ENCODE data around the gene SH3RF1.
A peak's percentile ranks its signal among the peaks of the same experiment; 100 is the strongest.

SH3RF1 gene

GRCh38 chr4:169270810-169271691 lies at the start of gene SH3RF1:
TSS of gene SH3RF1 (minus strand) at chr4:169270956. CDS start at chr4:169269212, 1,744 bp downstream.
- no peaks in the 10 kb centered on the region; the same call in 1 of the 2 replicates for H3K36me3 ChIP-seq (ENCODE audit: control insufficient read depth, insufficient read depth, low read length)
- TF ChIP-seq CTCF (IDR thresholded peaks at IDR 0.05; ENCODE audit: insufficient read depth, low read length, poor library complexity, severe bottlenecking) = peak; percentile 26
- no peaks in the 10 kb centered on the region for H3K27me3 ChIP-seq (replicated peaks; ENCODE audit: control insufficient read depth, insufficient read depth, low read length)
- peak within 1 kb of the TSS; percentile 91 for H3K4me3 ChIP-seq (replicated peaks; ENCODE audit: low read depth, low read length)
- DNase-seq (ENCODE audit: extremely low read depth, insufficient read length) = peak; percentile 80

DNA sequence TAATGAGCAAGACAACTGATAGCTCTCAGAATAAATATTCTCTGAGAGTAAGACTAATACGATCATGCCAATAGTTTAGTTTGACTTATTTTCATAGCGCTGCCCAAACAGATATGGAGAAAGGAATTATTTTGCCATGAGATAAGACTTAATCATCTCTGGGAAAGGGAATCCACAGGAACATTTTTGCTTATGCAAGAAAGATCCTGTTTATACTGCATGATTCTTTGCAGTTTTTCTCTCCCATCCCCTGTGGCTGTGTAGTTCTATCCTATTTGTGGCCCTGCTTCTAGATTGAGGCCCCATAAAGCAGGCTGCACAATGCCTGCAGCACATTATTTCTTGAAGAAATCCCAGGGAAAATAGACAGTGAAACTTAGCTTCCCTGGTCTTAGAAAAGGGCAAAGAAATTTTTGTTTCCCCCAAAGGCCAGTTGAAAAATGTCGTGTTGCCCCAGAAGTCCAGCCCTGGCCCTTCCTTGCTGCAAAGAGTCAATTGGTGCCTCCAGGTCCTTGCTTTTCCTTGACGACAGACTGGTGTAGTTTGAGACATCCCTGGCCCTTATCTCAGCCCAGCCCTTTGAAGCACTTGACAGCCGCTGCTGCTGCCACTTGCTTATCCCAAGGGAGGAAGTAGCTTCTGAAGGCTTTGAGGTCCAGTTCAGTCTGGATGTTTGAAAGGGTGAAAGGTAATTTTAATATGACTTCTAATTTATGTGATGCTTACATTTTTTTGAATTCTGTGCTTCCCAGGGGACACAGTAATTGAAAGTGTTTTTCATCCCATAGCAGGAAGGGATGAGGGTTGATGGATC lies 45.0 kb upstream of the SH3RF1 start:
- Histone ChIP-seq H3K27me3 (replicated peaks; ENCODE audit: control insufficient read depth, insufficient read depth, low read length) (no peaks in the 10 kb centered on the region), H3K36me3 (ENCODE audit: control insufficient read depth, insufficient read depth, low read length) (no peaks in the 10 kb centered on the region), H3K4me3 (replicated peaks; ENCODE audit: low read depth, low read length) (no peak overlapping the region)
- DNase-seq (ENCODE audit: extremely low read depth, insufficient read length) = no peak
- TF ChIP-seq CTCF (IDR thresholded peaks at IDR 0.05; ENCODE audit: insufficient read depth, low read length, poor library complexity, severe bottlenecking) = no peak

- H3K27me3 ChIP-seq (replicated peaks; ENCODE audit: control insufficient read depth, insufficient read depth, low read length) = no peaks in the 10 kb centered on the region
- no peak for TF ChIP-seq CTCF (IDR thresholded peaks at IDR 0.05; ENCODE audit: insufficient read depth, low read length, poor library complexity, severe bottlenecking)
- no peak overlapping the region for H3K4me3 ChIP-seq (replicated peaks; ENCODE audit: low read depth, low read length)
- H3K36me3 ChIP-seq (ENCODE audit: control insufficient read depth, insufficient read depth, low read length) = no peaks in the 10 kb centered on the region
- no peak for DNase-seq (ENCODE audit: extremely low read depth, insufficient read length)
Measured at GRCh38 chr4:169314906-169315305, 44.1 kb upstream of the SH3RF1 start.

GRCh38 chr4:169313732-169314131 lies 43.0 kb upstream of the SH3RF1 start:
- Histone ChIP-seq H3K36me3 (ENCODE audit: control insufficient read depth, insufficient read depth, low read length) (no peaks in the 10 kb centered on the region), H3K4me3 (replicated peaks; ENCODE audit: low read depth, low read length) (no peak overlapping the region), H3K27me3 (replicated peaks; ENCODE audit: control insufficient read depth, insufficient read depth, low read length) (no peaks in the 10 kb centered on the region)
- DNase-seq (ENCODE audit: extremely low read depth, insufficient read length) = no peak
- no peak for TF ChIP-seq CTCF (IDR thresholded peaks at IDR 0.05; ENCODE audit: insufficient read depth, low read length, poor library complexity, severe bottlenecking)

DNA sequence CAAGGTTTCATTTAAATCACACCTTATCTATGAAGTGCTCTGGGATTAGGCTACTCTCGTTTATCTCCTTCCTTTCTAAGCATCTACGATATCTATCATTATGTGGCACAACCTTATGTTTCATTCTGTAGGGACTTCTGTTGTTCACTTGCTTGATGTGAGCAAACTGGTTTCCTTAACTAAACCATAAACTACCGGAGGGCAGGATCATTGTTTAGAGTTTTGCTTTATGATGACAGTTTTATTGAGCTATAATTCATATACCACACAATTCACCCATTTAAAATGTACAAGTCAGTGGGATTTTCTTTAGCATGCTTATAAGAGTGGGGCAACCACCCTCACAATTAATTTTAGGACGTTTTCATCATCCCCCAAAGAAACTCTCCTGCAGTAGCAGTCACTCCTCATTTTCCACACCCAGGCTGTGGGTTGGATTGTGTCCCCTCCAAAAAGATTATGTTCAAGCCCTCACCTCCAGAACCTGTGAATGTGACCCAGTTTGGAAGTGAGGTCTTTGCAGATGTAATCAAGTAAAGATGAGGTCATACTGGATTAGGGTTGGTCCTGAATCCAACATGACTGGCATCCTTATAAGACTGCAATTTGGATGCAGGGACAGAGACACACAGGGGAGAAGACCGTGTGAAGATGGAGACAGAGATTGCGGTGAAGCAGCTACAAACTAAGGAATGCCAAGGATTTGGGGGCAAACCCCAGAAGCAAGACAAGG lies 42.1 kb upstream of the SH3RF1 start:
- DNase-seq (ENCODE audit: extremely low read depth, insufficient read length) = no peak
- no peak for TF ChIP-seq CTCF (IDR thresholded peaks at IDR 0.05; ENCODE audit: insufficient read depth, low read length, poor library complexity, severe bottlenecking)
- no peak overlapping the region for H3K4me3 ChIP-seq (replicated peaks; ENCODE audit: low read depth, low read length)
- H3K36me3 ChIP-seq (ENCODE audit: control insufficient read depth, insufficient read depth, low read length) = no peaks in the 10 kb centered on the region
- no peaks in the 10 kb centered on the region for H3K27me3 ChIP-seq (replicated peaks; ENCODE audit: control insufficient read depth, insufficient read depth, low read length)
